Measurements from ENCODE around the gene NEK1.

The NEK1 gene

GRCh38 chr4:169446824-169447223, 165.6 kb downstream of the NEK1 start:
- Histone ChIP-seq H3K9me3 (replicated peaks; ENCODE audit: insufficient read depth, low read length) (no peaks in the 10 kb centered on the region), H3K4me2 (ENCODE audit: low read depth, low read length) (no peak overlapping the region), H3K27ac (ENCODE audit: low read length) (no peak overlapping the region), H3K4me3 (ENCODE audit: low read length) (no peak overlapping the region), H3K4me1 (ENCODE audit: low read length) (no peaks in the 10 kb centered on the region), H2AFZ (ENCODE audit: low read length) (no peak overlapping the region), H4K20me1 (ENCODE audit: insufficient read depth, low read length) (no peaks in the 10 kb centered on the region), H3F3A (ENCODE audit: insufficient read depth, low read length) (no peaks in the 10 kb centered on the region), H3K27me3 (replicated peaks; ENCODE audit: insufficient read depth, low read length) (no peaks in the 10 kb centered on the region), H3K9me2 (replicated peaks; ENCODE audit: insufficient read depth, low read length) (no peaks in the 10 kb centered on the region), H3K9ac (ENCODE audit: low read length) (no peak overlapping the region), H3K79me2 (ENCODE audit: low read length) (no peaks in the 10 kb centered on the region), H3K36me3 (replicated peaks; ENCODE audit: insufficient read depth, low read length) (no peaks in the 10 kb centered on the region; the same call in 1 of the 2 replicates)
- TF ChIP-seq EZH2 (optimal IDR thresholded peaks at IDR 0.05; ENCODE audit: low read depth, low read length) = no peak
- DNase-seq = no peak

DNA sequence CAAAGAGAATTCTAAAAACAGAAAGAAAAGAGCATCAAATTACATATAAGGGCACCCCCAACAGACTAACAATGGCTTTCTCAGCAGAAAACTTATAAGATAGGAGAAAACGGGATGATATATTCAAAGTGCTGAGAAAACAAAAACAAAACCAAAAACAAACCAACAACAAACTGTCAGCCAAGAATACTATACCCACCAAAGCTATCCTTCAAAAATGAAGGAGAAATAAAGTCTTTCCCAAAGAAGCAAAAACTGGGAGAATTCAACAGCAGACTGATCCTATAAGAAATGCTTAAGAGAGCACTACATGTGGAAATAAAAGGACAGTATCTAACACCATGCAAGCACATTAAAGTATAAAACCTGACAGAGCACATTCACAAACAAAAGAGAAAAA, 168.6 kb downstream of the NEK1 start:
- Histone ChIP-seq H3K27me3 (replicated peaks; ENCODE audit: insufficient read depth, low read length) (no peaks in the 10 kb centered on the region), H4K20me1 (ENCODE audit: insufficient read depth, low read length) (no peaks in the 10 kb centered on the region), H3K4me3 (ENCODE audit: low read length) (no peak overlapping the region), H3K4me2 (ENCODE audit: low read depth, low read length) (no peak overlapping the region), H3K79me2 (ENCODE audit: low read length) (no peaks in the 10 kb centered on the region), H3K36me3 (replicated peaks; ENCODE audit: insufficient read depth, low read length) (no peaks in the 10 kb centered on the region; the same call in 1 of the 2 replicates), H3K9ac (ENCODE audit: low read length) (no peak overlapping the region), H3K9me2 (replicated peaks; ENCODE audit: insufficient read depth, low read length) (no peaks in the 10 kb centered on the region), H2AFZ (ENCODE audit: low read length) (no peak overlapping the region), H3K4me1 (ENCODE audit: low read length) (no peaks in the 10 kb centered on the region), H3F3A (ENCODE audit: insufficient read depth, low read length) (no peaks in the 10 kb centered on the region), H3K9me3 (replicated peaks; ENCODE audit: insufficient read depth, low read length) (no peaks in the 10 kb centered on the region), H3K27ac (ENCODE audit: low read length) (no peak overlapping the region)
- TF ChIP-seq EZH2phosphoT487 (IDR thresholded peaks at IDR 0.05; ENCODE audit: low read length) = no peak
- no peak for TF ChIP-seq CTCF (IDR thresholded peaks at IDR 0.05; ENCODE audit: low read length)
- TF ChIP-seq EZH2 (optimal IDR thresholded peaks at IDR 0.05; ENCODE audit: low read depth, low read length) = no peak
- no peak for DNase-seq

DNA sequence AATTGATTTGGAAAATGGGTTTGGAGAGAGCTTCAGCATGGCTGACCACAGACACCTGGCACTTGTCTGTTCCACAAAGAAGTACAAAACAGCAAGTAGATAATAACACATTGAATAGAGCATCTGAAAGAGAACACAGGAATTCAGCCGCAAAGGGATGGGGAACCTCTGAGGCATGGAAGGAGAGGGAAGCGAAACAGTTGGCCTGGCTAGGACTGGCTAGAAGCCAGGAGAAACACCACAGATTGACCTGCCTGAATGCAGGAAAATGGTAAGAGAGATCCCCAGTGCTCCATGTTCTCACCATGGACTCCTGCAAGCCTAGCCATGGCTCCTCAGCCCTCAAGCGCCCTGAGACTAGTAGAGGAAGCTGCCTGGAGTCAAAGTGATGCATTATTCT, 171.9 kb downstream of the NEK1 start:
- Histone ChIP-seq H3K4me1 (ENCODE audit: low read length) (no peaks in the 10 kb centered on the region), H3F3A (ENCODE audit: insufficient read depth, low read length) (no peaks in the 10 kb centered on the region), H3K9me2 (replicated peaks; ENCODE audit: insufficient read depth, low read length) (no peaks in the 10 kb centered on the region), H3K9ac (ENCODE audit: low read length) (no peak overlapping the region), H3K9me3 (replicated peaks; ENCODE audit: insufficient read depth, low read length) (no peaks in the 10 kb centered on the region), H3K27ac (ENCODE audit: low read length) (no peak overlapping the region), H4K20me1 (ENCODE audit: insufficient read depth, low read length) (no peaks in the 10 kb centered on the region), H3K36me3 (replicated peaks; ENCODE audit: insufficient read depth, low read length) (no peaks in the 10 kb centered on the region; the same call in 1 of the 2 replicates), H3K27me3 (replicated peaks; ENCODE audit: insufficient read depth, low read length) (no peaks in the 10 kb centered on the region), H3K79me2 (ENCODE audit: low read length) (no peaks in the 10 kb centered on the region), H2AFZ (ENCODE audit: low read length) (no peak overlapping the region), H3K4me3 (ENCODE audit: low read length) (no peak overlapping the region), H3K4me2 (ENCODE audit: low read depth, low read length) (no peak overlapping the region)
- no peak for DNase-seq
- TF ChIP-seq EZH2 (optimal IDR thresholded peaks at IDR 0.05; ENCODE audit: low read depth, low read length) = no peak
- TF ChIP-seq CTCF (IDR thresholded peaks at IDR 0.05; ENCODE audit: low read length) = no peak
- no peak for TF ChIP-seq EZH2phosphoT487 (IDR thresholded peaks at IDR 0.05; ENCODE audit: low read length)

DNA sequence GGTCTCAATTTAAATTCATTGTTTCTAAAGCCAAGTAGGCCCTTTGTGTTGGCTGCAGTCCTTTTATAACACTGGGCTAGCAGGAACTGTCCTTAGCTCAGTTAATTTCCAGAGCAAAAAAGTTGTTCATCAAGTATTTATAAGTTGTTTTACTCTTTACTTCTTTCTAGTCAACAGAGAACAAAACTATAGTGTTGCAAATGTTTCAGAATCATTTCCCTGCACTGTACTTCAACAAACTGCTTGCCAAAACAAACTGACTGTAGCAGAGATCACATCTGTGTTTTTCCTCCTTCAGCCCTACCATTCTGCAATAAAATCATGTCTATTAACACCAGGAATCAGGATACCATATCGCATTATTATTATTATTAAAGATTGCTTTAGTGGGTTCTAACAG, 173.1 kb downstream of the NEK1 start:
- Histone ChIP-seq H2AFZ (ENCODE audit: low read length) (no peak overlapping the region), H3K9ac (ENCODE audit: low read length) (no peak overlapping the region), H4K20me1 (ENCODE audit: insufficient read depth, low read length) (no peaks in the 10 kb centered on the region), H3K27me3 (replicated peaks; ENCODE audit: insufficient read depth, low read length) (no peaks in the 10 kb centered on the region), H3K4me2 (ENCODE audit: low read depth, low read length) (no peak overlapping the region), H3K9me3 (replicated peaks; ENCODE audit: insufficient read depth, low read length) (no peaks in the 10 kb centered on the region), H3K9me2 (replicated peaks; ENCODE audit: insufficient read depth, low read length) (no peaks in the 10 kb centered on the region), H3K79me2 (ENCODE audit: low read length) (no peaks in the 10 kb centered on the region), H3K27ac (ENCODE audit: low read length) (no peak overlapping the region), H3K36me3 (replicated peaks; ENCODE audit: insufficient read depth, low read length) (no peaks in the 10 kb centered on the region; the same call in 1 of the 2 replicates), H3K4me1 (ENCODE audit: low read length) (no peaks in the 10 kb centered on the region), H3K4me3 (ENCODE audit: low read length) (no peak overlapping the region), H3F3A (ENCODE audit: insufficient read depth, low read length) (no peaks in the 10 kb centered on the region)
- DNase-seq = no peak
- TF ChIP-seq EZH2phosphoT487 (IDR thresholded peaks at IDR 0.05; ENCODE audit: low read length) = no peak

Data from MM.1S (cell line).